ENCODE measurements around the gene TAS2R39.
"Not testable (repeated sequence)": the region's sequence is repeated elsewhere in the genome, so short reads cannot be mapped to it uniquely, and the experiment has no call there.

TAS2R39 gene

GRCh38 chr7:143199040-143199439, 15.8 kb downstream of the TAS2R39 start:
- DNase-seq (ENCODE audit: low read depth), result no peak
- TF ChIP-seq, protein P1, sequence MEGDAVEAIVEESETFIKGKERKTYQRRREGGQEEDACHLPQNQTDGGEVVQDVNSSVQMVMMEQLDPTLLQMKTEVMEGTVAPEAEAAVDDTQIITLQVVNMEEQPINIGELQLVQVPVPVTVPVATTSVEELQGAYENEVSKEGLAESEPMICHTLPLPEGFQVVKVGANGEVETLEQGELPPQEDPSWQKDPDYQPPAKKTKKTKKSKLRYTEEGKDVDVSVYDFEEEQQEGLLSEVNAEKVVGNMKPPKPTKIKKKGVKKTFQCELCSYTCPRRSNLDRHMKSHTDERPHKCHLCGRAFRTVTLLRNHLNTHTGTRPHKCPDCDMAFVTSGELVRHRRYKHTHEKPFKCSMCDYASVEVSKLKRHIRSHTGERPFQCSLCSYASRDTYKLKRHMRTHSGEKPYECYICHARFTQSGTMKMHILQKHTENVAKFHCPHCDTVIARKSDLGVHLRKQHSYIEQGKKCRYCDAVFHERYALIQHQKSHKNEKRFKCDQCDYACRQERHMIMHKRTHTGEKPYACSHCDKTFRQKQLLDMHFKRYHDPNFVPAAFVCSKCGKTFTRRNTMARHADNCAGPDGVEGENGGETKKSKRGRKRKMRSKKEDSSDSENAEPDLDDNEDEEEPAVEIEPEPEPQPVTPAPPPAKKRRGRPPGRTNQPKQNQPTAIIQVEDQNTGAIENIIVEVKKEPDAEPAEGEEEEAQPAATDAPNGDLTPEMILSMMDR (IDR thresholded peaks at IDR 0.05; ENCODE audit: insufficient read depth, low read depth, low read length, missing control alignments), result no peak
- H3K4me3 ChIP-seq (ENCODE audit: low read length), result no peak overlapping the region

- TF ChIP-seq, protein P1 (IDR thresholded peaks at IDR 0.05; ENCODE audit: insufficient read depth, low read depth, low read length, missing control alignments), result no peak
- no peak for DNase-seq (ENCODE audit: low read depth)
- no peak overlapping the region for H3K4me3 ChIP-seq (ENCODE audit: low read length)
These were observed 18.9 kb downstream of the TAS2R39 start for GRCh38 chr7:143202161-143202560.

DNA sequence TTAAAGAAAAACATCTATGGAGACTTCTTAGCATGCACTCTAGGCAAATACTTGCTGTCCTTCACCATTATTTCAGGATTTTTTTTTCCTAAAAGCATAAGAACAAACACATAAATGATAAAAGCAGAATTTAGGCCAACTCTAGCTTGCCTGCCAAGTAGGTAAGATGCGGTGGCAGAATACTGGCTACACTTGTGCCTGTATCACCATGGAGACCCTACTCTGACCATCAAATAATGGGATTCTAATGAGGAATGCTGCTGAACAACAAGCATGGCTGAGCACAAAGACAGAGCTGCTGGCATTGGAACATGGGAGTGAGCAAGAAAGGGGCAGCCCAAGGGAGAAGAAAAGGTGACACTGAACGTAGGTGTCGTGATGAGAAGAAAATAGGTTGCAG, 20.2 kb downstream of the TAS2R39 start:
- no peak for DNase-seq (ENCODE audit: low read depth)
- TF ChIP-seq, protein P1 (IDR thresholded peaks at IDR 0.05; ENCODE audit: insufficient read depth, low read depth, low read length, missing control alignments), result no peak
- H3K4me3 ChIP-seq (ENCODE audit: low read length), result no peak overlapping the region

DNA sequence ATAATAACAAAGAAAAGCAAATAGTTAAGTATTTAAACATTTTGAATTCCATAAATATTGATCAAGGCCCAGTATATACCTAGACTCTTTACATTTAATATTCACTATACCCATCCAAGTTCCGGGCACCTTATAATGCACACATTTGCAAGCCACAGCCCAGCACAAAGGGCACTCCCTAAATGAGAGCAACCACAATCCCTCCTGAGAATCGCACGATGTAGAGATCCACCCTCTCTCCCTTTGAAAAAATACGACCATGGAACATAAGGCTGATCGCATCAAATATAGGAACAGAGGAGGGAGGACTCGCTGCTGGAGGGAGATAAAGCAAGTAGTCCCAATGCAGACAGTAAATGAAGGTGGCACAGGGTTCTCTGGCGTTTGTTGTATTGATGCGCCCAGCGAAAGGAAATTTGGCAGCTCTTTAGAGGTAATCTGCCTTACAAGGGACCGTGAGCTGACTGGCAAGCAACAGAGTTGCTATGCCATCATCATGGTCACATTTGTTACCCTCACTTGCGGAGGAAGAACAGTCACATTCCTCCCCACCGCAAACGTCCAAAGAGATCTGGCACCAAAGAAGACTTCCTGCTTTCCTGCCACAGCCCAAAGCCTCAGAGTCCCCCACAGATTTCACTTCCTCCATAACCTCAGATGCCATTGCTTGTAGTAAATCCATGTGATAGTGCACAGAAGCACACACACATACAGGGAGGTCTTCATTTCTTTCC, 22.5 kb downstream of the TAS2R39 start:
- no peak overlapping the region for H3K4me3 ChIP-seq (ENCODE audit: low read length)
- TF ChIP-seq, protein P1 (IDR thresholded peaks at IDR 0.05; ENCODE audit: insufficient read depth, low read depth, low read length, missing control alignments), result no peak
- no peak for DNase-seq (ENCODE audit: low read depth)

- no peak for DNase-seq (ENCODE audit: low read depth)
- TF ChIP-seq, protein P1 (IDR thresholded peaks at IDR 0.05; ENCODE audit: insufficient read depth, low read depth, low read length, missing control alignments), result no peak
These were observed 27.3 kb downstream of the TAS2R39 start for GRCh38 chr7:143210541-143210940.

GRCh38 chr7:143213478-143213877, 30.3 kb downstream of the TAS2R39 start:
- DNase-seq (ENCODE audit: low read depth); H3K4me3 ChIP-seq (ENCODE audit: low read length): not testable (repeated sequence)

More at GRCh38 chr7:143210541-143210940, 27.3 kb downstream of the TAS2R39 start:
- no peak overlapping the region for H3K4me3 ChIP-seq (ENCODE audit: low read length)

DNA sequence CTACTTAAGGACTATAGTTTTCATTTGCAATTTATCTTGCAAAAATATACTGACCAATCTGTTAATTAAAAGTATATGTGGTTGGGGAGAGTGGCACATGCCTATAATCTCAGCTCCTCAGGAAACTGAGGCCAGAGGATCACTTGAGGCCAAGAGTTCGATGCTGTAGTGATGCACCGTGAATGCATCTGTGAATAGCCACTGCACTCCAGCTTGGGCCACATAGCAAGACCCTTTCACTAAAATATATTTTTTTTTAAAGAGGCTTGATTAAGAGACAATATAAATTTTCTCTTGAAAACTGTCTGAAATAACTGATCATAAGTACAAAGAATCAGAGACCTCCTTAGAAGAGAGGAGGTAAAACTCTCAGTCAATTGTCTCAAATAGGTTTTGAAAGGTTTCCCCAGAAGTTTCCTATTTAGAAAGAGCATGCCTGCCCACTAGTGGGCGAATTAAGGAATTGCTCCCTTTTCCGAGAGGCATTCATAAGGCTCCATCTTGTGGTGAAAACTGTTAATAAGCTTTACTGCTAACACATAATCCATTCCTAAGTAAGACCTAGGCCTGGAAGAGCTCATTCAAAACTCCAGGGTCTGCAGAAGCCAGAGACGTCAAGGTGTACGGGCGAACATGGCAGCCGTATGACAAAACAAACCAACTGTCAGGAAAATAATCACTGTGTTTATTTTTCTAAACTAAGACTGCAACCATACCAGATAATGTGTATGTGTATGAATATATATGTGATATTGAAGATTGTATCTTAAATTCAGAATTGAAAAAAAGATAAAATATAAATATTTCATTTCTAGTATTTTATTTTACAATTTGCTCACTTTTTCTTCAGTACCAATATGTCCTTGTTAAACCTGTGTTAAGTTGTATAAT, 31.8 kb downstream of the TAS2R39 start:
- TF ChIP-seq, protein P1 (IDR thresholded peaks at IDR 0.05; ENCODE audit: insufficient read depth, low read depth, low read length, missing control alignments), result peak; percentile 100
- peak; percentile 84 for DNase-seq (ENCODE audit: low read depth)
- no peak overlapping the region for H3K4me3 ChIP-seq (ENCODE audit: low read length)

Measured in epithelial cell of esophagus (primary cell).